HepG2 (cell line): ENCODE data around the gene MYOM1. TPM values are rescaled to one million over a fixed set of nuclear protein-coding genes. Genes with fewer than 3 reads are reported as not detected.

Experiments
- ARNTL ChIP-seq: sonication (generic); formaldehyde crosslinking; IDR thresholded peaks from 2 replicates; pipeline ENCODE4 v1.4.0; 2020; ENCODE audit warnings: mild to moderate bottlenecking, missing genetic modification reagents
- ASH2L ChIP-seq: fragments of 300-600, 200-600 bp; sonication (generic); IDR thresholded peaks from 2 replicates; pipeline ENCODE4 v1.7.0; 2017; ENCODE audit warnings: low read depth, mild to moderate bottlenecking, moderate library complexity, mixed read lengths, low read length; ENCODE audit not compliant: insufficient read length
- DPF2 ChIP-seq: sonication (generic); formaldehyde crosslinking; IDR thresholded peaks from 2 replicates; pipeline ENCODE4 v1.4.0; 2020; ENCODE audit warnings: mild to moderate bottlenecking, low read depth, missing genetic modification reagents, borderline replicate concordance
- EHMT2 ChIP-seq: fragments of 200-600 bp; sonication (generic); IDR thresholded peaks from 2 replicates; pipeline ENCODE4 v1.7.0; 2017; ENCODE audit warnings: antibody characterized with exemption, low read depth, low read length, borderline replicate concordance
- ETV6 ChIP-seq: sonication (generic); formaldehyde crosslinking; conservative IDR thresholded peaks from 2 replicates; pipeline ENCODE4 v1.4.0; 2020; ENCODE audit warnings: missing genetic modification reagents
- JUN ChIP-seq: sonication (generic); formaldehyde crosslinking; IDR thresholded peaks from 2 replicates; pipeline ENCODE4 v1.4.0; 2020; ENCODE audit warnings: mild to moderate bottlenecking, missing genetic modification reagents
- KAT8 ChIP-seq: IDR thresholded peaks from 2 replicates; pipeline ENCODE4 v1.6.1; 2016; ENCODE audit warnings: missing genetic modification reagents, missing compliant biosample characterization
- MAF1 ChIP-seq: sonication (generic); formaldehyde crosslinking; IDR thresholded peaks from 2 replicates; pipeline ENCODE4 v1.5.0; 2020; ENCODE audit warnings: missing genetic modification reagents, borderline replicate concordance
- NCOA2 ChIP-seq: sonication (generic); formaldehyde crosslinking; IDR thresholded peaks from 2 replicates; pipeline ENCODE4 v1.8.0; 2022; ENCODE audit warnings: inconsistent platforms
- PCBP2 ChIP-seq: fragments of 200-400 bp; formaldehyde crosslinking; optimal IDR thresholded peaks from 2 replicates; pipeline ENCODE3; 2018; ENCODE audit warnings: low read length, low read depth; ENCODE audit not compliant: poor library complexity, severe bottlenecking
- PHF20 ChIP-seq: sonication (generic); formaldehyde crosslinking; IDR thresholded peaks from 2 replicates; pipeline ENCODE4 v1.5.0; 2020; ENCODE audit warnings: mild to moderate bottlenecking, missing genetic modification reagents
- PHF21A ChIP-seq: sonication (generic); formaldehyde crosslinking; IDR thresholded peaks from 2 replicates; pipeline ENCODE4 v1.5.0; 2020; ENCODE audit warnings: mild to moderate bottlenecking, missing genetic modification reagents
- RBFOX2 ChIP-seq: fragments of 200-400 bp; formaldehyde crosslinking; IDR thresholded peaks from 2 replicates; pipeline ENCODE4 v1.6.1; 2017; ENCODE audit warnings: low read depth, mild to moderate bottlenecking, low read length
- SALL1 ChIP-seq: sonication (generic); formaldehyde crosslinking; IDR thresholded peaks from 2 replicates; pipeline ENCODE4 v1.8.0; 2022; ENCODE audit warnings: mild to moderate bottlenecking, missing genetic modification reagents
- TEAD2 ChIP-seq: sonication (generic); formaldehyde crosslinking; IDR thresholded peaks from 2 replicates; pipeline ENCODE4 v1.9.0; 2021; ENCODE audit warnings: missing genetic modification reagents
- ZFAT ChIP-seq: sonication (generic); formaldehyde crosslinking; conservative IDR thresholded peaks from 2 replicates; pipeline ENCODE4 v1.8.1; 2023; ENCODE audit warnings: missing genetic modification reagents, inconsistent platforms
- ZKSCAN8 ChIP-seq: IDR thresholded peaks from 2 replicates; pipeline ENCODE4 v1.6.1; 2016; ENCODE audit warnings: borderline replicate concordance, missing genetic modification reagents, missing compliant biosample characterization
- ZNF253 ChIP-seq: sonication (generic); formaldehyde crosslinking; IDR thresholded peaks from 2 replicates; pipeline ENCODE4 v1.8.0; 2022; ENCODE audit warnings: mild to moderate bottlenecking, missing genetic modification reagents, borderline replicate concordance
- ZNF263 ChIP-seq: sonication (generic); formaldehyde crosslinking; IDR thresholded peaks from 2 replicates; pipeline ENCODE4 v1.4.0; 2020; ENCODE audit warnings: missing genetic modification reagents
- ZNF33A ChIP-seq: sonication (generic); formaldehyde crosslinking; IDR thresholded peaks from 2 replicates; pipeline ENCODE4 v1.5.1; 2020; ENCODE audit warnings: missing genetic modification reagents, mild to moderate bottlenecking, moderate library complexity, borderline replicate concordance
- ZNF605 ChIP-seq: sonication (generic); formaldehyde crosslinking; IDR thresholded peaks from 2 replicates; pipeline ENCODE4 v1.8.0; 2022; ENCODE audit warnings: mild to moderate bottlenecking, missing genetic modification reagents
- ZNF747 ChIP-seq: sonication (generic); formaldehyde crosslinking; IDR thresholded peaks from 2 replicates; pipeline ENCODE4 v1.8.1; 2023; ENCODE audit warnings: missing genetic modification reagents, mild to moderate bottlenecking, borderline replicate concordance
- polyA plus RNA-seq, 8 experiments: library from polyadenylated mRNA; depleted of rRNA in 3 of 8; stranded (reverse) in 7 of 8; unstranded in 1 of 8; fragments of >200 nt; fragmentation: Illumina TruSeq in 4 of 8; extraction: Trizol in 4 of 8; gene quantifications; 2 replicates each; pipeline versions ENCODE4 v1.2.1 to v1.2.3, GENCODE V29; 2011 to 2016; ENCODE audit warnings: low read depth in 4 of 8, missing spikeins in 1 of 8, mixed read lengths in 1 of 8; ENCODE audit not compliant: insufficient read depth in 1 of 8
- total RNA-seq, 5 experiments: library from RNA; depleted of rRNA; stranded (reverse); fragments of >200 nt; fragmentation: Illumina TruSeq; extraction: Trizol; gene quantifications; 2 replicates each; pipeline ENCODE4 v1.2.3, GENCODE V29; 2016; ENCODE audit warnings: low read depth in 1 of 5
- TF ChIP-seq, protein P1 (sequence below): sonication (generic); formaldehyde crosslinking; IDR thresholded peaks from 2 replicates; pipeline ENCODE4 v1.8.1; 2023; ENCODE audit warnings: mild to moderate bottlenecking, missing genetic modification reagents
- TF ChIP-seq, protein P2 (sequence below): IDR thresholded peaks from 2 replicates; pipeline ENCODE4 v1.6.1; 2012; ENCODE audit warnings: low read depth, low read length, improper control_type of control experiment
- TF ChIP-seq, protein P3 (sequence below): sonication (generic); formaldehyde crosslinking; IDR thresholded peaks from 2 replicates; pipeline ENCODE4 v1.8.0; 2022; ENCODE audit warnings: missing genetic modification reagents, mild to moderate bottlenecking, moderate library complexity, borderline replicate concordance
- TF ChIP-seq, protein P4 (sequence below): sonication (generic); formaldehyde crosslinking; IDR thresholded peaks from 2 replicates; pipeline ENCODE4 v1.4.0; 2020; ENCODE audit warnings: missing genetic modification reagents

MYOM1 gene
- total and polyA plus RNA-seq, 2 of the 13 experiments (the other 11 are each of a cell fraction or from before 2014, with no cell fraction given) = 0.46 to 0.98 TPM

DNA sequence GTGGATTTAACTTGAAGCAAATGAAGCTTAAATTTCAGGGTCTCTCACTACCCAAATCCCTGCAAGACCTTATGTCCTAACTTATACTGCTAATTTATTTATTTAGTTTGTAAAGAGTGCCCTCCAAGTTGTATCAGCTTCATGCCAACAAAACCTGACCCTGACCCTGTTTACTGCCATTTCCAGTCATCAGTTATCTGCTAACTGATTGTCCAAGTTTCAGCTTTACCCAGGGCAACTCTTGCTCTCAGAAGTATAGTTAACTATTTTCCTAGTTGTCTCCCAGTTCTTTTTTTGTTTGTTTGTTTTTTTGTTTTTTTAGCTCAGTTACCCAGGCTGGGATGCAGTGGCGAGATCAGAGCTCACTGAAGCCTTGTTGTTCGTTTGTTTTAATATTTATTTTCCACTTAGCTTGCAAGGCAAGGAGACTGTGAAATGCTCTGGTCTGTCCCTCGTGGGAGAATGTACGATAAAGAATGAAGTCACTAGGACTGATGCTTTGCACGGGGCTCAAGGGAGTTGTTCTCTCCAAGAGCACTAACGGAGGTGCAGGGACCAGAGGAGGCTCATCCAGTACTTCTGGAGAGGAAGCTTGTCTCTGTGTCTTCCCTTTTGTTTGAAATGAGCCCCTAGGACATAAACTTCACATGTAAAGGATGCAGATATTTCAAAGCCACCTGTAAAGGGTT is 35.3 kb downstream of the MYOM1 start (continued):
- TF ChIP-seq ARNTL (CRISPR knock-in tag) (no peak), ZNF747 (CRISPR knock-in tag) (no peak), ZNF263 (CRISPR knock-in tag) (no peak), KAT8 (no peak), RBFOX2 (no peak), ASH2L (no peak), JUN (CRISPR knock-in tag) (no peak), NCOA2 (peak; percentile 76), ZKSCAN8 (CRISPR knock-in tag) (no peak), ZNF33A (CRISPR knock-in tag) (no peak), ZNF253 (CRISPR knock-in tag) (no peak), ETV6 (CRISPR knock-in tag) (no peak), DPF2 (CRISPR knock-in tag) (no peak), ZFAT (no peak), TEAD2 (no peak), ZNF605 (no peak), PCBP2 (no peak), SALL1 (CRISPR knock-in tag) (no peak), MAF1 (no peak), EHMT2 (no peak), PHF21A (no peak), PHF20 (CRISPR knock-in tag) (no peak)
- TF ChIP-seq, protein P1, sequence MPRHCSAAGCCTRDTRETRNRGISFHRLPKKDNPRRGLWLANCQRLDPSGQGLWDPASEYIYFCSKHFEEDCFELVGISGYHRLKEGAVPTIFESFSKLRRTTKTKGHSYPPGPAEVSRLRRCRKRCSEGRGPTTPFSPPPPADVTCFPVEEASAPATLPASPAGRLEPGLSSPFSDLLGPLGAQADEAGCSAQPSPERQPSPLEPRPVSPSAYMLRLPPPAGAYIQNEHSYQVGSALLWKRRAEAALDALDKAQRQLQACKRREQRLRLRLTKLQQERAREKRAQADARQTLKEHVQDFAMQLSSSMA (CRISPR knock-in tag) = no peak
- TF ChIP-seq, protein P2, sequence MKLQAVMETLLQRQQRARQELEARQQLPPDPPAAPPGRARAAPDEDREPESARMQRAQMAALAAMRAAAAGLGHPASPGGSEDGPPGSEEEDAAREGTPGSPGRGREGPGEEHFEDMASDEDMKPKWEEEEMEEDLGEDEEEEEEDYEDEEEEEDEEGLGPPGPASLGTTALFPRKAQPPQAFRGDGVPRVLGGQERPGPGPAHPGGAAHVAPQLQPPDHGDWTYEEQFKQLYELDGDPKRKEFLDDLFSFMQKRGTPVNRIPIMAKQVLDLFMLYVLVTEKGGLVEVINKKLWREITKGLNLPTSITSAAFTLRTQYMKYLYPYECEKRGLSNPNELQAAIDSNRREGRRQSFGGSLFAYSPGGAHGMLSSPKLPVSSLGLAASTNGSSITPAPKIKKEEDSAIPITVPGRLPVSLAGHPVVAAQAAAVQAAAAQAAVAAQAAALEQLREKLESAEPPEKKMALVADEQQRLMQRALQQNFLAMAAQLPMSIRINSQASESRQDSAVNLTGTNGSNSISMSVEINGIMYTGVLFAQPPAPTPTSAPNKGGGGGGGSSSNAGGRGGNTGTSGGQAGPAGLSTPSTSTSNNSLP = no peak
- TF ChIP-seq, protein P3, sequence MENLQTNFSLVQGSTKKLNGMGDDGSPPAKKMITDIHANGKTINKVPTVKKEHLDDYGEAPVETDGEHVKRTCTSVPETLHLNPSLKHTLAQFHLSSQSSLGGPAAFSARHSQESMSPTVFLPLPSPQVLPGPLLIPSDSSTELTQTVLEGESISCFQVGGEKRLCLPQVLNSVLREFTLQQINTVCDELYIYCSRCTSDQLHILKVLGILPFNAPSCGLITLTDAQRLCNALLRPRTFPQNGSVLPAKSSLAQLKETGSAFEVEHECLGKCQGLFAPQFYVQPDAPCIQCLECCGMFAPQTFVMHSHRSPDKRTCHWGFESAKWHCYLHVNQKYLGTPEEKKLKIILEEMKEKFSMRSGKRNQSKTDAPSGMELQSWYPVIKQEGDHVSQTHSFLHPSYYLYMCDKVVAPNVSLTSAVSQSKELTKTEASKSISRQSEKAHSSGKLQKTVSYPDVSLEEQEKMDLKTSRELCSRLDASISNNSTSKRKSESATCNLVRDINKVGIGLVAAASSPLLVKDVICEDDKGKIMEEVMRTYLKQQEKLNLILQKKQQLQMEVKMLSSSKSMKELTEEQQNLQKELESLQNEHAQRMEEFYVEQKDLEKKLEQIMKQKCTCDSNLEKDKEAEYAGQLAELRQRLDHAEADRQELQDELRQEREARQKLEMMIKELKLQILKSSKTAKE (CRISPR knock-in tag) = no peak
- TF ChIP-seq, protein P4, sequence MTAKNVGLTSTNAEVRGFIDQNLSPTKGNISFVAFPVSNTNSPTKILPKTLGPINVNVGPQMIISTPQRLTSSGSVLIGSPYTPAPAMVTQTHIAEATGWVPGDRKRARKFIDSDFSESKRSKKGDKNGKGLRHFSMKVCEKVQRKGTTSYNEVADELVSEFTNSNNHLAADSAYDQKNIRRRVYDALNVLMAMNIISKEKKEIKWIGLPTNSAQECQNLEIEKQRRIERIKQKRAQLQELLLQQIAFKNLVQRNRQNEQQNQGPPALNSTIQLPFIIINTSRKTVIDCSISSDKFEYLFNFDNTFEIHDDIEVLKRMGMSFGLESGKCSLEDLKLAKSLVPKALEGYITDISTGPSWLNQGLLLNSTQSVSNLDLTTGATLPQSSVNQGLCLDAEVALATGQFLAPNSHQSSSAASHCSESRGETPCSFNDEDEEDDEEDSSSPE (CRISPR knock-in tag) = no peak
